GM13976 (cell line): ENCODE data around the gene STAT5A.
A peak's percentile ranks its signal among the peaks of the same experiment; 100 is the strongest.

Experiments
- DNase-seq: peaks from one replicate; pipeline ENCODE4 v3.0.0; 2012; ENCODE audit warnings: low spot score
- in situ Hi-C: fragments of 300-500 bp; cut with MboI; formaldehyde crosslinking; loops from one replicate; pipeline ENCODE4 v1.12.0; 2022; ENCODE audit warnings: low sequenced_read_pairs, mixed read lengths, inconsistent platforms; ENCODE audit not compliant: unreplicated experiment
- TF ChIP-seq, protein P1 (sequence below): IDR thresholded peaks from 2 replicates; pipeline ENCODE4 v1.5.1; 2012; ENCODE audit warnings: borderline replicate concordance, mild to moderate bottlenecking; ENCODE audit not compliant: insufficient read depth; ENCODE audit errors: extremely low read depth, missing control alignments, control extremely low read depth

Gene STAT5A

DNA sequence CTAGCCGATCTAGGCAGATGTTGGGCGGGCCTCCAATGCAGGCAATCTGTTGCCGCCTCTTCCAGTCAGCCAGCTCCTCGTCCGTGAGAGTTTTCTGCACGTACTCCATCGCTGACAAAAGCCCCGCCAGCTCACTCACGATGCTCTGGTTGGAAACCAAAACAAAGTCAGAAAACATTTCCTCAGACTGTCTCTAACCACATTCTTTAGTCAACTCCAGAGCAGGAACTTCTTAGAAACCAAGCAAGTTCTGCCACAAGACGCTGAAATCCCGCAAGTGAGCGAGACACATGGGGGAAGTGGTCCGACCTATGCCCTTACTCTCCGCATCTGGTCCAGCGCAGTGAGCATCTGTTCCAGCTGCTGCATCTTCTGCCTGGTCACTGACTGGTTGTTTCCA is 49.1 kb downstream of the STAT5A start:
- TF ChIP-seq, protein P1, sequence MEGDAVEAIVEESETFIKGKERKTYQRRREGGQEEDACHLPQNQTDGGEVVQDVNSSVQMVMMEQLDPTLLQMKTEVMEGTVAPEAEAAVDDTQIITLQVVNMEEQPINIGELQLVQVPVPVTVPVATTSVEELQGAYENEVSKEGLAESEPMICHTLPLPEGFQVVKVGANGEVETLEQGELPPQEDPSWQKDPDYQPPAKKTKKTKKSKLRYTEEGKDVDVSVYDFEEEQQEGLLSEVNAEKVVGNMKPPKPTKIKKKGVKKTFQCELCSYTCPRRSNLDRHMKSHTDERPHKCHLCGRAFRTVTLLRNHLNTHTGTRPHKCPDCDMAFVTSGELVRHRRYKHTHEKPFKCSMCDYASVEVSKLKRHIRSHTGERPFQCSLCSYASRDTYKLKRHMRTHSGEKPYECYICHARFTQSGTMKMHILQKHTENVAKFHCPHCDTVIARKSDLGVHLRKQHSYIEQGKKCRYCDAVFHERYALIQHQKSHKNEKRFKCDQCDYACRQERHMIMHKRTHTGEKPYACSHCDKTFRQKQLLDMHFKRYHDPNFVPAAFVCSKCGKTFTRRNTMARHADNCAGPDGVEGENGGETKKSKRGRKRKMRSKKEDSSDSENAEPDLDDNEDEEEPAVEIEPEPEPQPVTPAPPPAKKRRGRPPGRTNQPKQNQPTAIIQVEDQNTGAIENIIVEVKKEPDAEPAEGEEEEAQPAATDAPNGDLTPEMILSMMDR: no peak
- in situ Hi-C loops: no loop called here
- peak; percentile 75 for DNase-seq

DNA sequence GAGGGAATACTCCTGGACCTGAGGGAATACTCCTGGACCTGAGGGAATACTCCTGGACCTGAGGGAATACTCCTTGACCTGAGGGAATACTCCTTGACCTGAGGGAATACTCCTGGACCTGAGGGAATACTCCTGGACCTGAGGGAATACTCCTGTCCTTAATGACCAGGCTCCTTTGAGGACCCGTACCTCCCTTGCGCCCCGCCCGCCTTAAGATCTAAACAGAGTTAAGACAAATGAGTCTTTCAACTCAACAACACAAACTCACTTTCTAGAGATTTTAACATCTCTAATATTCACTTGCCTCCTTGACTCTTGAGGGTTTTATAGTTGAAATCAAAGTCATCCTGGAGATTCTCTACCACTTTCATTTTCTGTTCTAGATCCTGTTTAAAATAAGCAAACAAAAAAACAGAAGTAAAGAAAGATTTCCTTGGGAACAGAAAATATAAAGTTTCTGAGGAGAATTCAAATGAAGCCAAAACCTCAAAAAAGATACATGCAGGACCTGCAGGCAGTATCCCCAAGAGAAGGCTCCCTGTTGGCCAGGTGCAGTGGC is 50.2 kb downstream of the STAT5A start:
- DNase-seq: no peak
- in situ Hi-C loops: no loop called here

DNA sequence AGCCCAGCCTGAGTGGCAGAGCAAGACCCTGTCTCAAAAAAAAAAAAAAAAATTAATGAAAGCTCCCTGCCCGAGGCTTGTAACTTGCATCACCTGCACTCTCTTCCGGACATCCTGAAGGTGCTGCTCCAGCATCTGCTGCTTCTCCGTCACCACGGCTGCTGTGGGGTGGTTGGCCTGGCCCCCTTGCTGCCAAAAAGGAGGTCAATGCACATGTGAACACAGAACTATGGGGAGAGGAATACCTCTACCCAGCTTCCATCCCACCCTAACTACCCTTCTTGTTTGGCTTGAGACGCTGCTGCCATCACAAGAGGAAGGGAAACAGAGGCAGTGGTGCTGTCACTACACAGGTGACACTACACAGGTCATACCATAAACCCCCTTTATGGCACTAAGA is 50.9 kb downstream of the STAT5A start:
- DNase-seq: no peak
- in situ Hi-C loops: no loop called here
- TF ChIP-seq, protein P1: no peak

More for the DNA sequence above, 50.2 kb downstream of the STAT5A start:
- TF ChIP-seq, protein P1: no peak

DNA sequence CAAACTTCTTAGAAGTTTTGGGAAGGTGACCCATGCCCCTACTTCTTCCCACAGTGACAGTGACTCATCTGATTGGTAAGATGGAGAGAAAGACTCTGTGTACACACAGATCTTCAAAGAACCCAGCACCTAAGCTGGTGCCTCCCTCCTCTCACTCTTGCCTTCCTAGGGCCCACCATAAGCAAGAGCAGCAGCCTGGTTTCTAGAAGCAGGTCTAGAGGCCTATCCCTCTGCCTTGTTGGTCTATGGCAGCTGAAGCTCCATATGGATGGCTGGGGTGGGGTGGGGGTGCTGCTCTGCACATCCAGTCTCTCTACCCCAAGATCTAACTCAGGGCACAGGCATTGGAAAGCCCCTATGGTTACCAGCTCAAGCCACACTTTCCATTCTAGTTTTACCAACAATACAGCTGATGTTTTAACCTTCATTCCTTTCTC is 52.4 kb downstream of the STAT5A start:
- DNase-seq: no peak
- in situ Hi-C loops: no loop called here
- TF ChIP-seq, protein P1: no peak

DNA sequence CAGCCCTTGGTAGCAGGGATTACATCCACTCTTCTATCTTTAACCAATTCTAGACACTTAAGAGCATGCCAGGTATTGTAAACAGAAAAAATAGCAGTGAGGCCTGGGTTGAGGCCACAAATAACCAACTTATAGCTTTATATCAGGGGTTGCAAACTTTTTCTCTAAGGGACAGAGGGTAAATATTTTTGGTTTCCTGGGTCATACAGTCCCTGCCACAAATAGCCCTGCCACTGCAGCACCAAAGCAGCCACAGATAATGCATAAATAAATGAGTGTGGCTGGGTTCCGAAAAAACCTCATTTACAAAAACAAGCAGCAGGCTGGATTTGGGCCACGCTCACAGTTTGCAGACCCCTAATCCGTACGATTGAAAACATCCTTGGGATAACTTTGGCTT is 53.3 kb downstream of the STAT5A start:
- TF ChIP-seq, protein P1: no peak
- no peak for DNase-seq
- in situ Hi-C loops: no loop called here

DNA sequence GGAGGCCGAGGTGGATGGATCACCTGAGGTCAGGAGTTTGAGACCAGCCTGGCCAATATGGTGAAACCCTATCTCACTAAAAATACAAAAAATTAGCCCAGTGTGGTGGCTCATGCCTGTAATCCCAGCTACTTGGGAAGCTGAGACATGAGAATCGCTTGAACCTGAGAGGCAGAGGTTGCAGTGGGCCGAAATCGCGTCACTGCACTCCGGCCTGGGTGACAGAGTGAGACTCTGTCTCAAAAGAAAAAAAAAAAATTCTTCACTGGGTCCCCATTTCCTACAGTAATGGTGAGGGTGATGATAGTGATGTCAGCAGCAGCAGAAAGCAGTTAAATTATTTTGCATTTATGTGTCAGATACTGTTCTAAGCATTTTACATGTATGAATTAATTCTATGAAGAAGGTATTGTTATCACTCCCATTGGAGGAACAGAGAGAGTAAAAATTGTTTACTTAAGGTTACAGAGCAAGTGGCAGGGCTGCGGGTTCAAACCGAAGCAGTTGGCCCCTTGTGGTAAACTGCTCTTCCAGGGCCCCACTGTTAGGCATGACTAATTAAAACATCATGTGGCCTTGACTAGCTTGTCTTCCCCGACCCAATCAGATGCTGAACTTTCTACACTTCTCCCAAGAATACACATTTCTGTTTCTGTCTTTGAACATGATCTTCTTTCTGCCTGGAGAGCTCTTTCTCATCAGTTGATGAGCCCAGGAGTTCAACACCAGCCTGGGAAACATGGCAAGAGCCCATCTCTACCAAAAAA is 54.1 kb downstream of the STAT5A start:
- no peak for DNase-seq
- TF ChIP-seq, protein P1: no peak
- in situ Hi-C loops: no loop called here
